ENCODE data around the gene WFDC9.
"Not testable (repeated sequence)": the region's sequence is repeated elsewhere in the genome, so short reads cannot be mapped to it uniquely, and the experiment has no call there.

Gene WFDC9

DNA sequence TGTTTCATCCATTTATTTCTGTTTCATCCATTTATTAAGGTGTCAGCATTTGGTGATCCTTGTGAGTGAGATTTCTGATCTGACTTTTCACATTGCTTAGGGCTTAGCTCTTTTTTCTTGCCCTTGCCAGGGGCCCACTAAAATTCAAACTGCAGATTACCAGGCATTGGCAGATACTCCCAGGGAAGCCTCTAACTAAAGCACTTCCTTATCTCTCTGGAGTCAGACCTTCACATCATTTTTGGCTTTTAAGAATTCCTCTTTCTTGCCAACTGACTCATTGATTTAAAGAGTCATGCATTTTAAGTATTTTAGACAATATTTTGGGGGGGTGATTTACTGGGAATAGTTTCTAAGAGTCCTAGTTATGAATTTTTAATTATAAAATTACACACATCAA lies 49.4 kb downstream of the WFDC9 start:
- in situ Hi-C loops (cut with MboI; ENCODE audit: low sequenced_read_pairs, unreplicated experiment) = loop anchor here (25.0 kb wide), 1 partner anchor 181 kb away; no protein-coding TSS in a partner anchor
- TF ChIP-seq, protein P1, sequence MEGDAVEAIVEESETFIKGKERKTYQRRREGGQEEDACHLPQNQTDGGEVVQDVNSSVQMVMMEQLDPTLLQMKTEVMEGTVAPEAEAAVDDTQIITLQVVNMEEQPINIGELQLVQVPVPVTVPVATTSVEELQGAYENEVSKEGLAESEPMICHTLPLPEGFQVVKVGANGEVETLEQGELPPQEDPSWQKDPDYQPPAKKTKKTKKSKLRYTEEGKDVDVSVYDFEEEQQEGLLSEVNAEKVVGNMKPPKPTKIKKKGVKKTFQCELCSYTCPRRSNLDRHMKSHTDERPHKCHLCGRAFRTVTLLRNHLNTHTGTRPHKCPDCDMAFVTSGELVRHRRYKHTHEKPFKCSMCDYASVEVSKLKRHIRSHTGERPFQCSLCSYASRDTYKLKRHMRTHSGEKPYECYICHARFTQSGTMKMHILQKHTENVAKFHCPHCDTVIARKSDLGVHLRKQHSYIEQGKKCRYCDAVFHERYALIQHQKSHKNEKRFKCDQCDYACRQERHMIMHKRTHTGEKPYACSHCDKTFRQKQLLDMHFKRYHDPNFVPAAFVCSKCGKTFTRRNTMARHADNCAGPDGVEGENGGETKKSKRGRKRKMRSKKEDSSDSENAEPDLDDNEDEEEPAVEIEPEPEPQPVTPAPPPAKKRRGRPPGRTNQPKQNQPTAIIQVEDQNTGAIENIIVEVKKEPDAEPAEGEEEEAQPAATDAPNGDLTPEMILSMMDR (IDR thresholded peaks at IDR 0.05; ENCODE audit: borderline replicate concordance, control extremely low read depth, extremely low read depth, insufficient read depth, missing control alignments) = no peak

DNA sequence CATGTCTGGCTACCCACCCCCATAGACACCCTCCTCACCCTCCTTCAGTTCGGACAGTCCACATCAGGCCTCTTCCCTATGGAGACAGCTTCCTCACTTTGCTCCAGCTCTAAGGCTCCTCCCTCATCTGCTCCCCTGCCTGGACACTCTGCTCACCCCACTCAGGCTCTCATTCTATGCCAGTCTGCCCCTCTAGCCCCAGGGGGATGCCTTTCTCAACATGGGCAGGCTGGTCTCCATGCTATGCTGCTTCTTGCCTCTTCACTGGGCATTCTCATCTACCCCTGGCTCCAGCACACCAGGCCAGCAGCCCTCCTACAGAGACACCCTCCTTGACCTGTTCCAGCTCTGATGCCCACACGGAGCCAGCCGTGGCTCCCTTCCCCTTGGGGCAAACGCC lies 51.9 kb downstream of the WFDC9 start, which contains the start of gene WFDC8:
Gene WFDC8, minus strand, starts transcription at position 101 of the 400 bp plus-strand sequence. Its CDS starts 37 bp downstream, at position 64.
- no peak for DNase-seq (ENCODE audit: low spot score)
- in situ Hi-C loops (cut with MboI; ENCODE audit: low sequenced_read_pairs, unreplicated experiment) = loop anchor here (25.0 kb wide), 1 partner anchor 183 kb away; no protein-coding TSS in a partner anchor
- TF ChIP-seq, protein P1 (IDR thresholded peaks at IDR 0.05; ENCODE audit: borderline replicate concordance, control extremely low read depth, extremely low read depth, insufficient read depth, missing control alignments) = no peak

More for the DNA sequence above, 49.4 kb downstream of the WFDC9 start:
- no peak for DNase-seq (ENCODE audit: low spot score)

DNA sequence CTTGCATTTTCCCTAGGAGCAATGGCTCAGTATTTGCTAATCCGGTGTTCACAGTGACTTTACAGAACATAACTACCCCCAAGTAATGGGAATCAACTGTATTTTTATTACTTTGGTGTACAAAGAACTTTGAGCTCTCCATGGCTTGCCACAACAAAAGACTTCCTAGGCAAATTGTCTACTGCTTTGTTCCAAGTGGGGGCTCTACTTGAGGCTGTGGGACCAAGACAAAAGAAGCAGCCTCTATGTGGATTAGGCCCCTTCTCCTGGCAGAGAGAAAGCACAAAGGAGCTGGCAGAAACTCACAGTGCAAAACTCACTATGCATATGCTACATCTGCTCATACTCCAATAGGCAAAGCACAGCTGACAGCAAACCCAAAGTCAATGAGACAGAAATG lies 52.9 kb downstream of the WFDC9 start:
- DNase-seq (ENCODE audit: low spot score) = no peak
- TF ChIP-seq, protein P1 (IDR thresholded peaks at IDR 0.05; ENCODE audit: borderline replicate concordance, control extremely low read depth, extremely low read depth, insufficient read depth, missing control alignments) = no peak
- in situ Hi-C loops (cut with MboI; ENCODE audit: low sequenced_read_pairs, unreplicated experiment) = loop anchor here (25.0 kb wide), 1 partner anchor 184 kb away; no protein-coding TSS in a partner anchor

DNA sequence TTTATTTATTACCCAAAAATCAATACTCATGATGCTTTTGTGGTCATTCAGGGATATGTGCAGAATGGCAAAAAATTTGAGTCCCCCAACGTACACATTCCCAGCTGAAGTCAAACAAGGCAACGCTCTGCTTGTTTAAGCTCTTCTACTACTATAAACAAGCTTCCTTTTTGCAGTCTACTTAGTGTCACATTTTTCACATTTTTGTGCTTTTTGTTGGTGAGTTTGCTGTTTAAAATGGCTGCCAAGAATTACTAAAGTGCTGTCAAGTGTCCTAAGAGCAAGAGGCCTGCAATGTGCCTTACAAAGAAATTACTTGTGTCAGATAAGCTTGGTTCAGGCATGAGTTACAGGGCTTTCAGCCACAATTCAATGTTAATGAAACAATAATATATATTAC lies 54.1 kb downstream of the WFDC9 start:
- DNase-seq (ENCODE audit: low spot score) = no peak
- in situ Hi-C loops (cut with MboI; ENCODE audit: low sequenced_read_pairs, unreplicated experiment) = loop anchor here (25.0 kb wide), 1 partner anchor 185 kb away; no protein-coding TSS in a partner anchor
- TF ChIP-seq, protein P1 (IDR thresholded peaks at IDR 0.05; ENCODE audit: borderline replicate concordance, control extremely low read depth, extremely low read depth, insufficient read depth, missing control alignments) = no peak

DNA sequence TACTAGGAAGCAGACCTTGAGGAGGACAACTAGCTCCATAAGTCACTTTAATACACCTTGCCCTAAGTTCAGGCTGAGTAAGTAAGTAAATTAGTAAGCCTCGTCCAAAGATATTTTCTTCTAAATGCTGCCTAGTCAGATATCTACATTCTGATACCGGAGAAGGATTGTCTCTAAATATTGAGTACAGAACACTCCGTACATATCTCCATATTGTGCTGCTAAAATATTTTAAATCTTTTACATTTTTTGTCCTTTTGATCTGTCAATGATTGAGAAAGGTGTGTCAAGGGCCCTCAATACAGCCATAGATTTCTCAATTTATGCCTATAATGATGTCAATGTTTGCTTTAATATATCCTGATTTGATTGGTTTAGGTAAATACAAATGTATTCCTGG lies 55.2 kb downstream of the WFDC9 start:
- TF ChIP-seq, protein P1 (IDR thresholded peaks at IDR 0.05; ENCODE audit: borderline replicate concordance, control extremely low read depth, extremely low read depth, insufficient read depth, missing control alignments) = no peak
- DNase-seq (ENCODE audit: low spot score) = no peak
- in situ Hi-C loops (cut with MboI; ENCODE audit: low sequenced_read_pairs, unreplicated experiment) = loop anchor here (25.0 kb wide), 1 partner anchor 186 kb away; no protein-coding TSS in a partner anchor

DNA sequence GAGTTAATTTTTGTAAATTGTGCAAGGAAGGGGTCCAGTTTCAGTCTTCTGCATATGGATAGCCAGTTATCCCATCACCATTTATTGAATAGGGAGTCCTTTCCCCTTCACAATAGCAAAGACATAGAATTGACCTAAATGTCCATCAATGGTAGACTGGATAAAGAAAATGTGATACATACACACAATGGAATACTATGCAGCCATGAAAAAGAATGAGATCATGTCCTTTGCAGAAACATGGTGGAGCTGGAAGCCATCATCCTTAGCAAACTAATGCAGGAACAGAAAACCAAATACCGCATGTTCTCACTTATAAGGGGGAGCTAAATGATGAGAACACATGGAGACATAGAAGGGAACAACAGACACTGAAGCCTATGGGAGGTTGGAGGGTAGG lies 61.4 kb downstream of the WFDC9 start:
- DNase-seq (ENCODE audit: low spot score); in situ Hi-C loops (cut with MboI; ENCODE audit: low sequenced_read_pairs, unreplicated experiment): not testable (repeated sequence)

DNA sequence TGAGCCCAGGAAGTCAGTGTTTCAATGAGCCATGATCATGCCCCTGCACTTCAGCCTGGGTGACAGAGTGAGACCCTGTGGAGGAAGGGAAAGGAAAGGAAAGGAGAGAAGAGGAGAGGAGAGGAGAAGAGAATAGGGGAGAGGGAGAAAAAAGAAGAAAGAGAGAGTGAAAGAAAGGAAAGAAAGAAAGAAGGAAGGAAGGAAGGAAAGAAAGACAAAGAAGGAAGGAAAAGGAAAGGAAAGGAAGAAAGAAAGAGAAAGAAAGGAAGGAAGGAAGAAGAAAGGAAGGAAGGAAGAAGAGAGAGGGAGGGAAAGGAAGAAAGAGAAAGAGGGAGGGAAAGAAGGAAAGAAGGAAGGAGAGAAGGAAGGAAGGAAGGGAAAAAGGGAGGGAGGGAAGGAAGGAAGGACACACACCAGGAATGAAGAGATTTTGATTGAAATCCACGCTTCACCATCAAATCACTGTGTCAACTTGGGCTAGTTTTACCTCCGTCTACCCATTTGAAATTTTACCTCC lies 66.3 kb downstream of the WFDC9 start:
- TF ChIP-seq, protein P1 (IDR thresholded peaks at IDR 0.05; ENCODE audit: borderline replicate concordance, control extremely low read depth, extremely low read depth, insufficient read depth, missing control alignments) = no peak
- in situ Hi-C loops (cut with MboI; ENCODE audit: low sequenced_read_pairs, unreplicated experiment) = no loop called here
- DNase-seq (ENCODE audit: low spot score) = no peak

Measured in GM13976 (cell line).